Esophagus (tissue), 2 donors: ENCODE results near the gene RGS16. TPM values are rescaled to one million over a fixed set of nuclear protein-coding genes. Genes with fewer than 3 reads are reported as not detected.
"Not testable (repeated sequence)": the region's sequence is repeated elsewhere in the genome, so short reads cannot be mapped to it uniquely, and the experiment has no call there.

Experiments
- H3K27ac ChIP-seq, 2 donors: one replicate each; pipeline ENCODE4 v1.5.1; 2013; ENCODE audit warnings: low read depth in 2 of 2, mild to moderate bottlenecking in 2 of 2, inconsistent platforms in 1 of 2, low read length in 1 of 2, moderate library complexity in 1 of 2
- H3K27me3 ChIP-seq, 2 donors: one replicate each; pipeline ENCODE4 v1.6.1; 2013; ENCODE audit warnings: low read length in 2 of 2, control low read depth in 1 of 2, mild to moderate bottlenecking in 1 of 2; ENCODE audit not compliant: insufficient read depth in 2 of 2, control insufficient read depth in 1 of 2
- H3K36me3 ChIP-seq, 2 donors: one replicate each; pipeline ENCODE4 v1.6.1; 2013; ENCODE audit warnings: low read length in 1 of 2; ENCODE audit not compliant: control insufficient read depth in 2 of 2, insufficient read depth in 2 of 2
- H3K4me1 ChIP-seq, 2 donors: one replicate each; pipeline ENCODE4 v1.6.1; 2013; ENCODE audit warnings: low read length in 1 of 2; ENCODE audit not compliant: control insufficient read depth in 2 of 2, insufficient read depth in 2 of 2
- H3K4me3 ChIP-seq, 2 donors: one replicate each; pipeline ENCODE4 v1.5.1; 2013; ENCODE audit warnings: low read length in 2 of 2, mild to moderate bottlenecking in 2 of 2, low read depth in 1 of 2, moderate library complexity in 1 of 2
- H3K9me3 ChIP-seq, 2 donors: one replicate each; pipeline ENCODE4 v1.6.1; 2013; ENCODE audit warnings: mild to moderate bottlenecking in 2 of 2, low read depth in 1 of 2, low read length in 1 of 2, moderate library complexity in 1 of 2; ENCODE audit not compliant: control insufficient read depth in 2 of 2, insufficient read depth in 1 of 2
- WGBS, 2 donors: extraction: QIAGEN DNeasy Blood & Tissue Kit; methylation state at CpG; one replicate each; pipeline ENCODE4 v1.1.7; 2013; 5-methylcytosine and 5-hydroxymethylcytosine counted together
- polyA plus RNA-seq, 2 donors: library from polyadenylated mRNA; stranded (reverse); fragments of 200-250 nt; gene quantifications; one replicate each; pipeline ENCODE4 v1.2.3, GENCODE V29; 2013
- donor health status: healthy with polysubstance abuse.
- donor health status: Bipolar disorder and iron deficiency.

The RGS16 gene
- polyA plus RNA-seq, 2 donors, result 1.1 to 1.5 TPM

- Histone ChIP-seq H3K9me3 (no peaks in the 10 kb centered on the region), H3K4me3 (no peak overlapping the region), H3K27me3 (no peaks in the 10 kb centered on the region), H3K4me1 (peaks cover 0 to 6% of the 10 kb centered on the region in 2 donors), H3K36me3 (no peaks in the 10 kb centered on the region), H3K27ac (no peak overlapping the region)
- WGBS, 2 donors, result 93% methylated on average over 8 of the region's 8 CpGs
Observed at GRCh38 chr1:182642461-182642860, 38.3 kb upstream of the RGS16 start.

DNA sequence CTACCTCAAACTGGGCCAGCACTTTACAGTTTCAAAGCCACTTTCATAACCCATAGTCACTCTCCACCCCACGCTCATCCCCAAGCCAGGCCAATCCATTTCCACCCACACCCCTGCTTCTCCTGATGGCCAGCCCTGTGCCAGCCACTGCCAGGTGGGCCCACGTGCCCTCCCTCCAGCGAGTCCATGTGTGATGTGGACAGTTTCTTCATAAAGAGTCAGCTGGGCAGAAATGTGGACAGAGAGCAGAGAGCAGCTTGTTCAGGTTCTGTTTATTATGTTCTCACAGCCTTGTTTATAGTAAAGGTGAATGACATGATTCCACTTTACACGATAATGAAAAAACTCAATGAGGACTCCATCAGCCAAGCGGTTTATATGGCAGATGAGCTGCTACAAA, 37.4 kb upstream of the RGS16 start:
- H3K27ac ChIP-seq, result no peak overlapping the region
- 89 to 90% methylated on average over 5 of the region's 5 CpGs for WGBS, 2 donors

GRCh38 chr1:182639330-182639729, 35.1 kb upstream of the RGS16 start:
- Histone ChIP-seq H3K4me3 (no peak overlapping the region), H3K9me3 (no peaks in the 10 kb centered on the region), H3K4me1 (peaks cover 0 to 6% of the 10 kb centered on the region in 2 donors), H3K27me3 (no peaks in the 10 kb centered on the region), H3K27ac (no peak overlapping the region), H3K36me3 (no peaks in the 10 kb centered on the region)
- WGBS, 2 donors, result 93 to 96% methylated on average over 1 of the region's 1 CpG

More for the DNA sequence above, 37.4 kb upstream of the RGS16 start:
- Histone ChIP-seq H3K9me3 (no peaks in the 10 kb centered on the region), H3K4me3 (no peak overlapping the region), H3K27me3 (no peaks in the 10 kb centered on the region), H3K4me1 (peaks cover 0 to 6% of the 10 kb centered on the region in 2 donors), H3K36me3 (no peaks in the 10 kb centered on the region)

DNA sequence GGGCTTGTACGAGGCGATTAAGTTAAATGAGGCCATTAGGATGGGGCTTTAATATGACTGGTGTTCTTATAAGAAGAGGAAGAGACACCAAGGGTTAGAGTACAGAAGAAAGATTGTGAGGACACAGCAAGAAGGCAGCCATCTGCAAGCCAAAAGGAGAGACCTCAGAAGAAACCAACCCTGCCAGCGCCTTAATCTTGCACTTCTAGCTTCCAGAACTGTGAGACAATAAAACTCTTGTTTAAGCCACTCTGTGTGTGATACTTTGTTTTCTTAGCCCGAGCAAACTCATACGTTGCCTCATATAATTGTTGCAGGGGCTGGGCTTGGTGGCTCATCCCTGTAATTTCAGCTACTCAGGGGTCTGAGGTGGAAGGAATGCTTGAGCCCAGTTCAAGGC, 33.6 kb upstream of the RGS16 start:
- Histone ChIP-seq H3K4me3 (no peak overlapping the region), H3K27me3 (no peaks in the 10 kb centered on the region), H3K36me3 (no peaks in the 10 kb centered on the region), H3K27ac (no peak overlapping the region), H3K9me3 (no peaks in the 10 kb centered on the region), H3K4me1 (no peaks in the 10 kb centered on the region)
- 84 to 86% methylated on average over 5 of the region's 5 CpGs for WGBS, 2 donors

GRCh38 chr1:182635871-182636270, 31.7 kb upstream of the RGS16 start:
- H3K9me3 ChIP-seq, result no peaks in the 10 kb centered on the region
- H3K27ac ChIP-seq, result no peak overlapping the region
- 78% methylated on average over 2 of the region's 2 CpGs for WGBS, 2 donors
- H3K4me3 ChIP-seq, result no peak overlapping the region
- H3K4me1 ChIP-seq, result peaks cover 0 to 2% of the 10 kb centered on the region in 2 donors
- H3K27me3 ChIP-seq, result no peaks in the 10 kb centered on the region
- H3K36me3 ChIP-seq, result no peaks in the 10 kb centered on the region

- Histone ChIP-seq H3K36me3 (no peaks in the 10 kb centered on the region), H3K27ac (no peak overlapping the region), H3K9me3 (no peaks in the 10 kb centered on the region), H3K4me1 (peaks cover 0 to 3% of the 10 kb centered on the region in 2 donors), H3K4me3 (no peak overlapping the region), H3K27me3 (no peaks in the 10 kb centered on the region)
- WGBS, 2 donors, result 91 to 94% methylated on average over 9 of the region's 9 CpGs
Observed at GRCh38 chr1:182634306-182635072, 30.3 kb upstream of the RGS16 start.

GRCh38 chr1:182633657-182634281, 29.6 kb upstream of the RGS16 start:
- no peaks in the 10 kb centered on the region for H3K36me3 ChIP-seq
- no peak overlapping the region for H3K27ac ChIP-seq

GRCh38 chr1:182633031-182633430, 28.8 kb upstream of the RGS16 start:
- Histone ChIP-seq H3K27me3 (no peaks in the 10 kb centered on the region), H3K27ac (no peak overlapping the region)

More at GRCh38 chr1:182633657-182634281, 29.6 kb upstream of the RGS16 start:
- H3K4me1 ChIP-seq, result peaks cover 0 to 3% of the 10 kb centered on the region in 2 donors
- no peak overlapping the region for H3K4me3 ChIP-seq
- H3K27me3 ChIP-seq, result no peaks in the 10 kb centered on the region
- WGBS, 2 donors, result 78% methylated on average over 11 of the region's 11 CpGs
- H3K9me3 ChIP-seq, result no peaks in the 10 kb centered on the region

DNA sequence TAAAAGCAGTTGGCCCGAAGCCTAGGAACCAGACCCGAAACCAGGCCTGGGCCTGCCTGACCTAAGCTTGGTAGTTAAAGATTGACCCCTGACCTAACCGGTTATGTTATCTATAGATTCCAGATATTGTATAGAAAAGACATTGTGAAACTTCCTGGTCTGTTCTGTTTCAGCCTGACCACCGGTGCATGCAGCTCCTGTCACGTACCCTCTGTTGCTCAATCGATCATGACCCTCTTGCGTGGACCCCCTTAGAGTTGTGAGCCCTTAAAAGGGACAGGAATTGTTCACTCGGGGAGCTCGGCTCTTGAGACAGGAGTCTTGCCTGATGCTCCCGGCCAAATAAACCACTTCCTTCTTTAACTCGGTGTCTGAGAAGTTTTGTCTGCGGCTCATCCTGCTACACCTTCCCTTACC, 28.3 kb upstream of the RGS16 start:
- 54 to 55% methylated on average over 12 of the region's 12 CpGs for WGBS, 2 donors
- not testable (repeated sequence) for H3K4me3 ChIP-seq

More at GRCh38 chr1:182633031-182633430, 28.8 kb upstream of the RGS16 start:
- H3K4me3 ChIP-seq, result no peak overlapping the region
- H3K36me3 ChIP-seq, result no peaks in the 10 kb centered on the region
- H3K4me1 ChIP-seq, result peaks cover 0 to 3% of the 10 kb centered on the region in 2 donors
- H3K9me3 ChIP-seq, result no peaks in the 10 kb centered on the region

DNA sequence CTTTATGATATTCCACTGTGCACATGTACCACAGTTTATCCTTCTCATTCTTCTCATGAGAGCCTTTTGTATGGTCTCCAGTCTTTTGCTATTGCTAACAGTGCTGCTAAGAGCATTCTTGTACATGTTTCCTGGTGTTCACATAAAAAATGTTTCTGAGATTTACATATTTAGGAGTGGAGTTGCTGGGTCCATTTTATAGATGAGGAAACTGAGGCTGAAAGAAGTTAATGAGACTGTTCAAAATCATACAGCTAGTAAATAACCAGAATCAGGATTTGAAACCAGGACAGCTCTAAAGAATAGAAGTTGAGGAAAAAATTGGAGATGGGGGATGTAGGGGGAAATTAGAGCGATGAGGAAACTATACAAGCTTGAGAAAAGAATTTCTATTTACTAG, 27.8 kb upstream of the RGS16 start:
- Histone ChIP-seq H3K36me3 (no peaks in the 10 kb centered on the region), H3K4me3 (no peak overlapping the region), H3K27ac (no peak overlapping the region), H3K27me3 (no peaks in the 10 kb centered on the region), H3K9me3 (no peaks in the 10 kb centered on the region), H3K4me1 (peaks cover under 1 to 3% of the 10 kb centered on the region in 2 donors)
- 82 to 88% methylated on average over 1 of the region's 1 CpG for WGBS, 2 donors

More for the DNA sequence above, 28.3 kb upstream of the RGS16 start:
- H3K36me3 ChIP-seq, H3K27ac ChIP-seq, H3K4me1 ChIP-seq, H3K27me3 ChIP-seq, H3K9me3 ChIP-seq: not testable (repeated sequence)
